HFFc6 (cell line): Measurements from ENCODE around the gene YJEFN3. TPM values are rescaled to one million over a fixed set of nuclear protein-coding genes. Genes with fewer than 3 reads are reported as not detected.

Source experiments
- DNase-seq: peaks from one replicate; pipeline ENCODE4 v3.0.0-alpha.2; 2018
- H3K27ac Mint-ChIP-seq: 2 replicates; pipeline ENCODE4 v1.8.0; 2020; ENCODE audit warnings: mild to moderate bottlenecking, mixed read lengths
- H3K27me3 Mint-ChIP-seq: 2 replicates; pipeline ENCODE4 v1.8.0; 2021; ENCODE audit warnings: mild to moderate bottlenecking, moderate library complexity, mixed read lengths; ENCODE audit not compliant: insufficient read depth
- H3K36me3 Mint-ChIP-seq: 2 replicates; pipeline ENCODE4 v1.8.0; 2021; ENCODE audit warnings: low read depth, mixed read lengths
- H3K4me1 Mint-ChIP-seq: 2 replicates; pipeline ENCODE4 v1.8.0; 2020; ENCODE audit warnings: low read depth, mixed read lengths
- H3K4me3 Mint-ChIP-seq: 2 replicates; pipeline ENCODE4 v1.8.0; 2020; ENCODE audit warnings: mild to moderate bottlenecking, moderate library complexity, mixed read lengths
- H3K9me3 Mint-ChIP-seq: 2 replicates; pipeline ENCODE4 v1.8.0; 2020; ENCODE audit warnings: mild to moderate bottlenecking, mixed read lengths
- CTCF ChIP-seq: fragments of 200-600 bp; sonication (generic); IDR thresholded peaks from 2 replicates; pipeline ENCODE4 v1.5.0; 2021; ENCODE audit warnings: antibody characterized with exemption, mild to moderate bottlenecking
- total RNA-seq, 6 experiments: library from RNA; stranded (reverse); fragmentation: NEBNext Ultra II Directional; extraction: Animal tissue kit (Norgen Biotek cat#: 25700); gene quantifications; 2 replicates in 1 of 6; 3 replicates in 5 of 6; pipeline ENCODE4 v1.2.3, GENCODE V29; 2021

Gene YJEFN3
- total RNA-seq, 6 experiments from 2014 or later, result 1.4 to 2.5 (median 2.0) TPM

GRCh38 chr19:19495614-19496603 is 32.8 kb upstream of the YJEFN3 start:
- Mint-ChIP-seq H3K36me3 (peaks cover 2% of the 10 kb centered on the region; the same call in 1 of the 2 replicates), H3K4me1 (no peaks in the 10 kb centered on the region), H3K27ac (no peak overlapping the region), H3K4me3 (no peak overlapping the region), H3K9me3 (no peaks in the 10 kb centered on the region), H3K27me3 (no peaks in the 10 kb centered on the region)
- no peak for TF ChIP-seq CTCF
- DNase-seq, result no peak

- no peak for TF ChIP-seq CTCF
- Mint-ChIP-seq H3K9me3 (no peaks in the 10 kb centered on the region), H3K27me3 (no peaks in the 10 kb centered on the region), H3K4me1 (no peaks in the 10 kb centered on the region), H3K36me3 (peaks cover 7% of the 10 kb centered on the region), H3K4me3 (no peak overlapping the region), H3K27ac (no peak overlapping the region)
- no peak for DNase-seq
These were observed 30.3 kb upstream of the YJEFN3 start for GRCh38 chr19:19498255-19498991.

- DNase-seq, result no peak
- Mint-ChIP-seq H3K4me3 (no peak overlapping the region), H3K4me1 (no peaks in the 10 kb centered on the region), H3K36me3 (peaks cover 10% of the 10 kb centered on the region), H3K27ac (no peak overlapping the region), H3K27me3 (no peaks in the 10 kb centered on the region), H3K9me3 (no peaks in the 10 kb centered on the region)
- TF ChIP-seq CTCF, result 0 out of 2 replicates have a peak, but pooled peaks have one; percentile 12
These were observed 29.3 kb upstream of the YJEFN3 start for GRCh38 chr19:19499272-19499995.

GRCh38 chr19:19500975-19501644 is 27.6 kb upstream of the YJEFN3 start:
- DNase-seq, result no peak
- no peak overlapping the region for H3K27ac Mint-ChIP-seq
- peaks cover 10% of the 10 kb centered on the region for H3K36me3 Mint-ChIP-seq
- H3K4me1 Mint-ChIP-seq, result no peaks in the 10 kb centered on the region
- H3K4me3 Mint-ChIP-seq, result no peak overlapping the region
- H3K27me3 Mint-ChIP-seq, result no peaks in the 10 kb centered on the region
- H3K9me3 Mint-ChIP-seq, result no peaks in the 10 kb centered on the region
- TF ChIP-seq CTCF, result no peak

GRCh38 chr19:19501798-19502197 is 26.9 kb upstream of the YJEFN3 start:
- no peak for TF ChIP-seq CTCF
- Mint-ChIP-seq H3K36me3 (peaks cover 15% of the 10 kb centered on the region), H3K27ac (no peak overlapping the region), H3K27me3 (no peaks in the 10 kb centered on the region), H3K9me3 (no peaks in the 10 kb centered on the region), H3K4me1 (no peaks in the 10 kb centered on the region), H3K4me3 (no peak overlapping the region)
- DNase-seq, result no peak
